Fibroblast of the aortic adventitia (primary cell): ENCODE data around the gene SOS1. TPM values are rescaled to one million over a fixed set of nuclear protein-coding genes. Genes with fewer than 3 reads are reported as not detected.
"Not testable (repeated sequence)": the region's sequence is repeated elsewhere in the genome, so short reads cannot be mapped to it uniquely, and the experiment has no call there.

Experiments
- DNase-seq: peaks from one replicate; pipeline ENCODE4 v3.0.0-alpha.2; 2010; ENCODE audit warnings: low read depth
- H3K4me3 ChIP-seq: 2 replicates; pipeline ENCODE4 v1.5.1; 2011; ENCODE audit warnings: low read depth, mild to moderate bottlenecking, control low read depth, low read length, moderate library complexity
- total RNA-seq: library from RNA; depleted of rRNA; stranded (reverse); fragments of >200 nt; gene quantifications from 2 replicates; pipeline ENCODE4 v1.2.3, GENCODE V29; 2012; ENCODE audit warnings: low replicate concordance
- TF ChIP-seq, protein P1 (sequence below): IDR thresholded peaks from 2 replicates; pipeline ENCODE4 v1.5.1; 2011; ENCODE audit warnings: mild to moderate bottlenecking, low read length, control low read depth, inconsistent platforms; ENCODE audit not compliant: insufficient read depth

SOS1 gene
- total RNA-seq, 1 donor: 27.9 TPM

DNA sequence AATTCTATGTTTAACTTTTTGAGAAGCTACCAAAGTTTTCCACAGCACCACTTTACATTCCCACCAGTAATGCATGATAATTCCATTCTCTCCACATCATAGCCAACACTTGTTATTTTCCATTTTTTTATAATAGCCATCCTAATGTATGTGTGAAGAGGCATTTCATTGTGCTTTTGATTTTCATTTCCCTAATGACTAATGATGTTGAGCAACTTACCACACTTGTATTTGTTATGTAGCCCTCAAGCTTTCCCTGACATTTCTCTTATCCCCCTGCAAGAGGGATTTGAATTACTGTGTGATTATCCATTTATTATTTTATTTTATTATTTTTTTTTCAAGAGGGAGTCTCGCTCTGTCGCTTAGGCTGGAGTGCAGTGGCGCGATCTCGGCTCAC lies 23.6 kb upstream of the SOS1 start:
- no peak overlapping the region for H3K4me3 ChIP-seq
- TF ChIP-seq, protein P1, sequence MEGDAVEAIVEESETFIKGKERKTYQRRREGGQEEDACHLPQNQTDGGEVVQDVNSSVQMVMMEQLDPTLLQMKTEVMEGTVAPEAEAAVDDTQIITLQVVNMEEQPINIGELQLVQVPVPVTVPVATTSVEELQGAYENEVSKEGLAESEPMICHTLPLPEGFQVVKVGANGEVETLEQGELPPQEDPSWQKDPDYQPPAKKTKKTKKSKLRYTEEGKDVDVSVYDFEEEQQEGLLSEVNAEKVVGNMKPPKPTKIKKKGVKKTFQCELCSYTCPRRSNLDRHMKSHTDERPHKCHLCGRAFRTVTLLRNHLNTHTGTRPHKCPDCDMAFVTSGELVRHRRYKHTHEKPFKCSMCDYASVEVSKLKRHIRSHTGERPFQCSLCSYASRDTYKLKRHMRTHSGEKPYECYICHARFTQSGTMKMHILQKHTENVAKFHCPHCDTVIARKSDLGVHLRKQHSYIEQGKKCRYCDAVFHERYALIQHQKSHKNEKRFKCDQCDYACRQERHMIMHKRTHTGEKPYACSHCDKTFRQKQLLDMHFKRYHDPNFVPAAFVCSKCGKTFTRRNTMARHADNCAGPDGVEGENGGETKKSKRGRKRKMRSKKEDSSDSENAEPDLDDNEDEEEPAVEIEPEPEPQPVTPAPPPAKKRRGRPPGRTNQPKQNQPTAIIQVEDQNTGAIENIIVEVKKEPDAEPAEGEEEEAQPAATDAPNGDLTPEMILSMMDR: no peak
- no peak for DNase-seq

DNA sequence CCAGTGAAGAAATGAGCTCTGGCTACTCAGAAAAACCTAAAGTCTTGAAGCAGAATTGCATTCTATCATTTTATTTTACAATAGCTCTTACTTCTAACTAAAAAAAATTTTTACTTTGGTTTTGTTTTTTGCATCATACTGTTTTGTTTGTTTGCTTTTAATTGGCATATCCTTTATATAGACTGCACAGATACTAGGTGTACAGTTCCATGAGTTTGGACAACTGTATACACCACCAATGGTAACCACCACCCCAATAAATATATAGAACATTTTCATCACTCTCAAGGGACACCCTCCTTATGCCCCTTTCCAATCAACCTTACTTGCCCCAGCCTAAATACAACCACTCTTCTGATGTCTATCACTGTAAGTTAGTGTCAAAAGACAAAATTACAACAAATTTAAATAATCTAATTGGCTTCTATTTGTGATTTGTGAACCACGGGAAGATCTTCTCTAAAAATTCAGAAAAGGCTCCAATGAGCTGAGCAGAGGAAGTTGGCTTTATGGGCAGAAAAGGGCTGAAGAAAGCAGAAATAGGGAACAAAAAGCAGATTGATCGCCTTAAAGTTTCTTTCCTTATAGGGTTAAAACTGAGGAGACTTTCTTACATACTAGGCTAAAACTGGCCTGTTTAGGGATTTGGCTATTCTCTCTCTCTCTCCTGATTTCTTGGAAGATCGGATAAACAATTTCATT lies 22.2 kb upstream of the SOS1 start:
- TF ChIP-seq, protein P1: no peak
- no peak overlapping the region for H3K4me3 ChIP-seq
- DNase-seq: no peak

- TF ChIP-seq, protein P1: no peak
- peak; percentile 70 for DNase-seq
- no peak overlapping the region for H3K4me3 ChIP-seq
Measured at GRCh38 chr2:39141334-39142271, 20.8 kb upstream of the SOS1 start.

- not testable (repeated sequence) for DNase-seq, H3K4me3 ChIP-seq
Measured at GRCh38 chr2:39140948-39141333, 20.1 kb upstream of the SOS1 start.

- DNase-seq: peak; percentile 23
- TF ChIP-seq, protein P1: no peak
- no peak overlapping the region for H3K4me3 ChIP-seq
Measured at GRCh38 chr2:39140322-39140847, 19.5 kb upstream of the SOS1 start.

GRCh38 chr2:39139511-39140237 lies 18.8 kb upstream of the SOS1 start:
- TF ChIP-seq, protein P1: no peak
- DNase-seq: peak; percentile 68
- no peak overlapping the region for H3K4me3 ChIP-seq
